Stomach (tissue), 9 donors: Measurements from ENCODE around the gene COTL1. TPM values are rescaled to one million over a fixed set of nuclear protein-coding genes. Genes with fewer than 3 reads are reported as not detected.
"Not testable (repeated sequence)": the region's sequence is repeated elsewhere in the genome, so short reads cannot be mapped to it uniquely, and the experiment has no call there.

Experiments
- DNase-seq, 2 donors: peaks; one replicate each; pipeline versions ENCODE4 v3.0.0 to v3.0.0-alpha.2; 2013 to 2019
- H3K27ac ChIP-seq, 5 donors: fragments of 200-600 bp in 4 of 5; sonication (generic) in 4 of 5; one replicate each; pipeline ENCODE4 v1.5.1; 2013 to 2019; ENCODE audit warnings: mild to moderate bottlenecking in 1 of 5, moderate library complexity in 1 of 5
- H3K27me3 ChIP-seq, 3 donors: fragments of 200-600 bp; sonication (generic); one replicate each; pipeline ENCODE4 v1.5.1; 2017 to 2019; ENCODE audit warnings: mixed run types in 1 of 3
- H3K36me3 ChIP-seq, 4 donors: fragments of 200-600 bp; sonication (generic); 1 replicate in 3 of 4; 2 replicates in 1 of 4; pipeline ENCODE4 v1.5.1; 2016 to 2019
- H3K4me1 ChIP-seq, 4 donors: fragments of 200-600 bp; sonication (generic); one replicate each; pipeline ENCODE4 v1.5.1; 2016 to 2019
- H3K4me3 ChIP-seq, 4 donors: fragments of 200-600 bp; sonication (generic) in 3 of 4; one replicate each; pipeline ENCODE4 v1.5.1; 2016 to 2019; ENCODE audit warnings: mild to moderate bottlenecking in 1 of 4
- H3K9me3 ChIP-seq, 4 donors: fragments of 200-600 bp; sonication (generic); one replicate each; pipeline ENCODE4 v1.5.1; 2016 to 2019
- CTCF ChIP-seq, 7 experiments: fragments of 450-650 bp in 4 of 7; fragments of 200-600 bp in 3 of 7; sonication (generic) in 3 of 7; IDR thresholded peaks; one replicate each; pipeline ENCODE4 v1.5.1; 2016 to 2019; ENCODE audit warnings: antibody characterized with exemption in 7 of 7, control low read depth in 2 of 7, mild to moderate bottlenecking in 1 of 7
- EP300 ChIP-seq: sonication (generic); formaldehyde crosslinking; IDR thresholded peaks from one replicate; pipeline ENCODE4 v1.6.1; 2017; ENCODE audit warnings: antibody characterized with exemption
- POLR2A ChIP-seq, 4 donors: fragments of 450-650 bp; IDR thresholded peaks; one replicate each; pipeline ENCODE4 v1.6.1; 2016; ENCODE audit warnings: antibody characterized with exemption in 4 of 4, control low read depth in 2 of 4, mild to moderate bottlenecking in 1 of 4, moderate library complexity in 1 of 4
- POLR2AphosphoS5 ChIP-seq, 3 donors: sonication (generic); formaldehyde crosslinking; IDR thresholded peaks; one replicate each; pipeline ENCODE4 v1.6.1; 2016; ENCODE audit warnings: antibody characterized with exemption in 3 of 3
- WGBS, 5 donors: extraction: QIAGEN DNeasy Blood & Tissue Kit in 3 of 5; methylation state at CpG; one replicate each; pipeline versions ENCODE4 v1.1.5 to v1.1.7; 2013 to 2018; 5-methylcytosine and 5-hydroxymethylcytosine counted together
- intact Hi-C: fragments of 100-400 bp; cut with DNase I; formaldehyde crosslinking; loops from one replicate; pipeline ENCODE4 v1.15.1; 2023; ENCODE audit warnings: low total_unique reads
- polyA plus RNA-seq, 3 donors: library from polyadenylated mRNA; stranded (reverse); fragments of 200-250 nt; gene quantifications; one replicate each; pipeline ENCODE4 v1.2.3, GENCODE V29; 2013
- total RNA-seq, 5 donors: library from RNA; depleted of rRNA; stranded (reverse); fragments of >200 nt; gene quantifications; one replicate each; pipeline versions ENCODE4 v1.1.0 to v1.2.3, GENCODE V29; 2014 to 2016
- donor health status: healthy with polysubstance abuse.
- donor health status: Bipolar disorder and iron deficiency.
- donor health status: healthy.

The COTL1 gene
- total and polyA plus RNA-seq, 8 donors: 40.3 to 187 (median 177) TPM

- intact Hi-C loops: no loop called here
- WGBS, 5 donors: 86 to 94% (median 91%) methylated on average over 4 of the region's 4 CpGs
- Histone ChIP-seq H3K27ac (no peak overlapping the region), H3K4me3 (no peak overlapping the region), H3K27me3 (no peaks in the 10 kb centered on the region), H3K36me3 (no peaks in the 10 kb centered on the region), H3K9me3 (no peaks in the 10 kb centered on the region), H3K4me1 (peaks cover 0 to 27% (median 17%) of the 10 kb centered on the region in 4 donors)
- TF ChIP-seq EP300 (no peak), CTCF (IDR thresholded peaks at IDR 0.05) (no peak), POLR2AphosphoS5 (IDR thresholded peaks at IDR 0.05) (no peak), POLR2A (IDR thresholded peaks at IDR 0.05) (no peak)
- no peak for DNase-seq
Measured at GRCh38 chr16:84637709-84638108, 19.8 kb upstream of the COTL1 start.

GRCh38 chr16:84635702-84636101 lies 17.8 kb upstream of the COTL1 start:
- no peak overlapping the region for H3K27ac ChIP-seq
- H3K36me3 ChIP-seq: no peaks in the 10 kb centered on the region
- no peak for DNase-seq
- 40 to 59% (median 46%) methylated on average over 8 of the region's 8 CpGs for WGBS, 5 donors
- no peak for TF ChIP-seq CTCF (IDR thresholded peaks at IDR 0.05)
- no peak for TF ChIP-seq EP300
- no peak for TF ChIP-seq POLR2AphosphoS5 (IDR thresholded peaks at IDR 0.05)
- TF ChIP-seq POLR2A (IDR thresholded peaks at IDR 0.05): no peak
- no peaks in the 10 kb centered on the region for H3K27me3 ChIP-seq
- H3K4me3 ChIP-seq: no peak overlapping the region
- H3K4me1 ChIP-seq: peaks cover 0 to 21% (median 5%) of the 10 kb centered on the region in 4 donors
- no peaks in the 10 kb centered on the region for H3K9me3 ChIP-seq
- intact Hi-C loops: no loop called here

- H3K4me1 ChIP-seq: peaks cover 0 to 21% (median 2%) of the 10 kb centered on the region in 4 donors
- intact Hi-C loops: no loop called here
- no peak overlapping the region for H3K27ac ChIP-seq
- H3K9me3 ChIP-seq: no peaks in the 10 kb centered on the region
- peak; percentile 44 to 78 for DNase-seq
- no peak for TF ChIP-seq CTCF (IDR thresholded peaks at IDR 0.05)
- TF ChIP-seq POLR2A (IDR thresholded peaks at IDR 0.05): no peak
- peak in 1 of 3 donors; percentile 14 for TF ChIP-seq POLR2AphosphoS5 (IDR thresholded peaks at IDR 0.05)
- WGBS, 5 donors: 22 to 43% (median 26%) methylated on average over 9 of the region's 9 CpGs
- H3K36me3 ChIP-seq: no peaks in the 10 kb centered on the region
- H3K4me3 ChIP-seq: no peak overlapping the region
- H3K27me3 ChIP-seq: no peaks in the 10 kb centered on the region
Measured at GRCh38 chr16:84633622-84634021, 15.7 kb upstream of the COTL1 start.

- H3K9me3 ChIP-seq, H3K36me3 ChIP-seq, H3K4me3 ChIP-seq, H3K27me3 ChIP-seq, DNase-seq, H3K27ac ChIP-seq, intact Hi-C loops: not testable (repeated sequence)
- 91 to 95% (median 93%) methylated on average over 7 of the region's 7 CpGs for WGBS, 5 donors
- peaks cover 0 to 21% (median 2%) of the 10 kb centered on the region in 4 donors for H3K4me1 ChIP-seq
Measured at GRCh38 chr16:84632862-84633261, 15.0 kb upstream of the COTL1 start.

GRCh38 chr16:84631886-84632285 lies 14.0 kb upstream of the COTL1 start:
- H3K27me3 ChIP-seq: no peaks in the 10 kb centered on the region
- TF ChIP-seq CTCF (IDR thresholded peaks at IDR 0.05): no peak
- TF ChIP-seq POLR2A (IDR thresholded peaks at IDR 0.05): no peak
- no peak for TF ChIP-seq POLR2AphosphoS5 (IDR thresholded peaks at IDR 0.05)
- TF ChIP-seq EP300: no peak
- WGBS, 5 donors: 83 to 93% (median 86%) methylated on average over 6 of the region's 6 CpGs

More at GRCh38 chr16:84631886-84632285, 14.0 kb upstream of the COTL1 start:
- intact Hi-C loops: no loop called here
- Histone ChIP-seq H3K36me3 (no peaks in the 10 kb centered on the region), H3K9me3 (no peaks in the 10 kb centered on the region), H3K4me3 (no peak overlapping the region), H3K27ac (no peak overlapping the region), H3K4me1 (peaks cover 0 to 21% (median 2%) of the 10 kb centered on the region in 4 donors)
- DNase-seq: no peak
